K562 (cell line): ENCODE measurements around the gene CAPN5. TPM values are rescaled to one million over a fixed set of nuclear protein-coding genes. Genes with fewer than 3 reads are reported as not detected.

Experiments
- ATAC-seq: fragments of 200-7000 bp; cut with Tn5 transposase; 3 replicates; pipeline ENCODE4 v1.9.1; 2020; ENCODE audit warnings: moderate library complexity
- BruUV-seq: library from RNA; stranded (reverse); fragments of 400-500 nt; replicated peaks from 2 replicates; lab custom pipeline; 2021; lab: Mats Ljungman, UMichigan
- CTCF ChIA-PET: fragments of 300-600 bp; formaldehyde crosslinking; extraction: SDS; loops from one replicate; lab custom pipeline; 2021; ENCODE audit warnings: low intra/inter-chr PET ratio; lab: Yijun Ruan, JAX
- POLR2A ChIA-PET: fragments of 300-600, 350-650 bp; sonication (Branson Sonifier 250); formaldehyde crosslinking; extraction: SDS; loops from one replicate; lab custom pipeline; 2021; ENCODE audit warnings: antibody characterized with exemption, inconsistent platforms; lab: Yijun Ruan, JAX
- DNase-seq, 4 experiments: peaks; one replicate each; pipeline versions ENCODE4 v3.0.0 to v3.0.0-alpha.2; 2011 to 2018; ENCODE audit warnings: low spot score in 3 of 4, mixed read lengths in 3 of 4; ENCODE audit errors: extremely low read depth in 1 of 4
- FAIRE-seq: peaks from 2 replicates; lab custom pipeline; 2011; peaks lifted over from hg19 to GRCh38; lab: Jason Lieb, UNC
- H2AFZ ChIP-seq: 2 replicates; pipeline ENCODE4 v1.6.0; 2011; ENCODE audit warnings: low read depth, low read length, control low read depth, inconsistent platforms
- H3K27ac ChIP-seq: fragments of 200-600 bp; 3 replicates; pipeline ENCODE4 v1.8.0; 2011; ENCODE audit warnings: low read depth, mild to moderate bottlenecking, control low read depth, inconsistent platforms, low read length, moderate library complexity, mixed read lengths; ENCODE audit errors: extremely low read depth
- H3K27me3 ChIP-seq, 2 experiments: fragments of 300-600 bp in 1 of 2; 2 replicates in 1 of 2; 3 replicates in 1 of 2; pipeline versions ENCODE4 v1.6.0 to v1.8.0; 2011; ENCODE audit warnings: inconsistent platforms in 2 of 2, low read length in 2 of 2, mild to moderate bottlenecking in 1 of 2, mixed read lengths in 1 of 2, moderate library complexity in 1 of 2; ENCODE audit not compliant: control insufficient read depth in 2 of 2, insufficient read depth in 2 of 2
- H3K36me3 ChIP-seq: fragments of 300-600 bp; 3 replicates; pipeline ENCODE4 v1.8.0; 2011; ENCODE audit warnings: mild to moderate bottlenecking, low read length, inconsistent platforms; ENCODE audit not compliant: control insufficient read depth, insufficient read depth
- H3K4me1 ChIP-seq, 2 experiments: fragments of 200-600 bp in 1 of 2; replicated peaks in 1 of 2; 2 replicates in 1 of 2; 3 replicates in 1 of 2; pipeline versions ENCODE4 v1.5.1 to v1.8.0; 2011; ENCODE audit warnings: inconsistent platforms in 2 of 2, low read length in 2 of 2, mild to moderate bottlenecking in 1 of 2, mixed read lengths in 1 of 2, moderate library complexity in 1 of 2; ENCODE audit not compliant: control insufficient read depth in 2 of 2, insufficient read depth in 2 of 2
- H3K4me2 ChIP-seq: 2 replicates; pipeline ENCODE4 v1.6.1; 2011; ENCODE audit warnings: low read length, control low read depth, inconsistent platforms, mixed read lengths; ENCODE audit not compliant: insufficient read depth
- H3K4me3 ChIP-seq: fragments of 200-600 bp; sonication (generic), shearing (Covaris generic); 2 replicates; pipeline ENCODE4 v1.5.1; 2016; ENCODE audit warnings: control low read depth, inconsistent platforms
- H3K79me2 ChIP-seq: fragments of 200-600 bp; 3 replicates; pipeline ENCODE4 v1.8.0; 2011; ENCODE audit warnings: low read length, inconsistent platforms; ENCODE audit not compliant: control insufficient read depth, insufficient read depth
- H3K9ac ChIP-seq, 2 experiments: 2 replicates each; pipeline versions ENCODE4 v1.6.0 to v1.6.1; 2011; ENCODE audit warnings: low read depth in 2 of 2, low read length in 2 of 2, control low read depth in 1 of 2, inconsistent platforms in 1 of 2, mild to moderate bottlenecking in 1 of 2, mixed read lengths in 1 of 2; ENCODE audit not compliant: insufficient read depth in 1 of 2
- H3K9me1 ChIP-seq: one replicate; pipeline ENCODE4 v1.6.0; 2011; ENCODE audit warnings: inconsistent platforms, mild to moderate bottlenecking, low read length, moderate library complexity; ENCODE audit not compliant: control insufficient read depth, insufficient read depth
- H3K9me3 ChIP-seq: replicated peaks from 2 replicates; pipeline ENCODE4 v1.5.1; 2011; ENCODE audit warnings: low read depth, low read length, inconsistent platforms; ENCODE audit not compliant: control insufficient read depth, insufficient read depth
- H4K20me1 ChIP-seq: replicated peaks from 2 replicates; pipeline ENCODE4 v1.6.1; 2011; ENCODE audit warnings: low read length, inconsistent platforms, mixed read lengths; ENCODE audit not compliant: control insufficient read depth, insufficient read depth
- ARID3B ChIP-seq: fragments of 250-450 bp; sonication (Bioruptor Pico); IDR thresholded peaks from 2 replicates; pipeline ENCODE4 v1.4.0; 2020; ENCODE audit warnings: borderline replicate concordance
- DMBX1 ChIP-seq: fragments of 250-450 bp; sonication (Bioruptor Pico); IDR thresholded peaks from 2 replicates; pipeline ENCODE4 v1.8.0; 2022; ENCODE audit warnings: inconsistent platforms, mild to moderate bottlenecking, moderate library complexity, borderline replicate concordance
- EP400 ChIP-seq: fragments of 450-650 bp; IDR thresholded peaks from 2 replicates; pipeline ENCODE4 v1.6.1; 2017; ENCODE audit warnings: antibody characterized with exemption, mild to moderate bottlenecking, moderate library complexity
- GMEB1 ChIP-seq: fragments of 250-450 bp; sonication (Bioruptor Pico); IDR thresholded peaks from 2 replicates; pipeline ENCODE4 v1.4.0; 2020; ENCODE audit warnings: mild to moderate bottlenecking
- HSF4 ChIP-seq: fragments of 250-450 bp; sonication (Bioruptor Pico); IDR thresholded peaks from 2 replicates; pipeline ENCODE4 v2.1.2; 2022; ENCODE audit warnings: mild to moderate bottlenecking, moderate library complexity, borderline replicate concordance
- KDM4B ChIP-seq, 2 experiments: fragments of 450-650 bp in 1 of 2; sonication (generic) in 1 of 2; IDR thresholded peaks; 2 replicates each; pipeline ENCODE4 v1.6.1; 2016 to 2017; ENCODE audit warnings: borderline replicate concordance in 2 of 2, antibody characterized with exemption in 1 of 2, low read depth in 1 of 2, mild to moderate bottlenecking in 1 of 2
- LEF1 ChIP-seq: fragments of 450-650 bp; IDR thresholded peaks from 2 replicates; pipeline ENCODE4 v1.6.1; 2016; ENCODE audit warnings: mild to moderate bottlenecking
- MBD2 ChIP-seq: sonication (generic); IDR thresholded peaks from 2 replicates; pipeline ENCODE4 v1.6.1; 2016; ENCODE audit warnings: low read depth, borderline replicate concordance
- ZNF384 ChIP-seq: IDR thresholded peaks from 2 replicates; pipeline ENCODE4 v1.6.1; 2012; ENCODE audit warnings: low read depth, low read length, improper control_type of control experiment
- ZNF76 ChIP-seq: fragments of 250-450 bp; sonication (Bioruptor Pico); IDR thresholded peaks from 2 replicates; pipeline ENCODE4 v1.4.0; 2020; ENCODE audit warnings: mild to moderate bottlenecking, moderate library complexity, borderline replicate concordance
- ZSCAN29 ChIP-seq: fragments of 450-650 bp; IDR thresholded peaks from 2 replicates; pipeline ENCODE4 v1.6.1; 2017
- WGBS: fragments of 100-300 bp; shearing (Covaris generic); methylation state at CpG from one replicate; pipeline ENCODE4 v1.1.6; 2016; ENCODE audit warnings: low coverage, mixed read lengths; ENCODE audit not compliant: insufficient coverage; ENCODE audit errors: missing lambda C conversion rate; 5-methylcytosine and 5-hydroxymethylcytosine counted together
- in situ Hi-C: fragments of 300-500 bp; cut with MboI; formaldehyde crosslinking; loops from 4 replicates; pipeline ENCODE4 v1.15.0; 2018; ENCODE audit warnings: inconsistent platforms, mixed read lengths
- intact Hi-C: fragments of 100-400 bp; cut with micrococcal nuclease; formaldehyde crosslinking; loops from 2 replicates; pipeline ENCODE4 v1.14.2; 2022
- polyA plus RNA-seq, 8 experiments: library from polyadenylated mRNA; depleted of rRNA in 4 of 8; stranded (reverse) in 5 of 8; unstranded in 3 of 8; fragments of >200 nt; fragmentation: Nextera tagmentation in 2 of 8; fragmentation: Illumina TruSeq in 1 of 8; extraction: Ambion mirVana in 2 of 8; extraction: Trizol in 1 of 8; gene quantifications; 2 replicates each; pipeline versions ENCODE4 v1.2.1 to v1.2.3, GENCODE V29; 2011 to 2014; ENCODE audit warnings: inconsistent platforms in 1 of 8, missing spikeins in 1 of 8
- total RNA-seq, 7 experiments: library from RNA; depleted of rRNA in 6 of 7; stranded (reverse); fragments of >200 nt in 6 of 7; fragmentation: Illumina TruSeq in 2 of 7; extraction: Trizol in 2 of 7; gene quantifications; 2 replicates each; pipeline versions ENCODE4 v1.2.1 to v1.2.3, GENCODE V29; 2011 to 2021; ENCODE audit warnings: low replicate concordance in 1 of 7

The CAPN5 gene
- total and polyA plus RNA-seq, 9 of the 15 experiments (the other 6 are each of a cell fraction or from before 2014, with no cell fraction given) = 0.04 to 0.44 (median 0.14) TPM; not detected in 2

- TF ChIP-seq GMEB1 (CRISPR knock-in tag) = no peak
- TF ChIP-seq, all 486 proteins: peak for 0
Observed at GRCh38 chr11:77170107-77170506, 103.3 kb downstream of the CAPN5 start (continued).

- TF ChIP-seq ZSCAN29 (no peak), LEF1 (no peak), ZNF76 (no peak), DMBX1 (CRISPR knock-in tag) (no peak), ARID3B (CRISPR knock-in tag) (no peak), KDM4B (IDR thresholded peaks at IDR 0.05; ENCODE audit: borderline replicate concordance in 2 of 2, low read depth in 1 of 2) (no peak), EP400 (no peak), MBD2 (no peak), HSF4 (CRISPR knock-in tag) (no peak), ZNF384 (no peak)
- H3K36me3 ChIP-seq = no peaks in the 10 kb centered on the region
- in situ Hi-C loops (no loop called here), intact Hi-C loops (no loop called here)
- H3K27ac ChIP-seq = no peak overlapping the region
- H3K4me3 ChIP-seq = no peak overlapping the region
- ATAC-seq (no peak), DNase-seq (no peak), FAIRE-seq (no peak)
- ChIA-PET POLR2A (interaction anchor here (1.0 kb wide), 1 partner anchor 27 kb away, joined by 3 read pairs; no protein-coding TSS in a partner anchor), CTCF (interaction anchor here (0.6 kb wide), 1 partner anchor 172 kb away, joined by 3 read pairs; no protein-coding TSS in a partner anchor)
- no peak overlapping the region for H3K4me2 ChIP-seq
- H3K9me1 ChIP-seq = no peaks in the 10 kb centered on the region
- H4K20me1 ChIP-seq = 0 out of 2 replicates have a peak, but pooled peaks cover 3% of the 10 kb centered on the region
- H3K9me3 ChIP-seq = no peaks in the 10 kb centered on the region
- H3K27me3 ChIP-seq = peaks cover 0 to 47% of the 10 kb centered on the region in 2 experiments; a peak in 2 of 5 replicates
- H3K79me2 ChIP-seq = no peaks in the 10 kb centered on the region
- 57% methylated on average over 8 of the region's 8 CpGs for WGBS
- no peak overlapping the region for H2AFZ ChIP-seq
- no peak overlapping the region for H3K9ac ChIP-seq
- H3K4me1 ChIP-seq = peaks cover 6 to 17% of the 10 kb centered on the region in 2 experiments; a peak in 4 of 5 replicates
- no TSS peak for BruUV-seq
Observed at GRCh38 chr11:77171254-77171653, 104.5 kb downstream of the CAPN5 start.
